Tibial nerve (tissue), 4 donors: ENCODE measurements around the gene OR12D3. TPM values are rescaled to one million over a fixed set of nuclear protein-coding genes. Genes with fewer than 3 reads are reported as not detected.

Source experiments
- DNase-seq, 2 donors: peaks; one replicate each; pipeline ENCODE4 v3.0.0-alpha.2; 2019; ENCODE audit warnings: low spot score in 2 of 2
- H3K27ac ChIP-seq, 4 donors: fragments of 200-600 bp; sonication (generic) in 3 of 4; one replicate each; pipeline ENCODE4 v1.5.1; 2017 to 2019; ENCODE audit warnings: mild to moderate bottlenecking in 1 of 4
- H3K27me3 ChIP-seq, 2 donors: fragments of 200-600 bp; sonication (generic) in 1 of 2; one replicate each; pipeline versions ENCODE4 v1.5.1 to v1.6.0; 2017 to 2019
- H3K36me3 ChIP-seq, 3 donors: fragments of 200-600 bp; sonication (generic); one replicate each; pipeline ENCODE4 v1.5.1; 2018 to 2019
- H3K4me1 ChIP-seq, 4 donors: fragments of 200-600 bp; sonication (generic) in 3 of 4; one replicate each; pipeline ENCODE4 v1.5.1; 2017 to 2019
- H3K4me3 ChIP-seq, 4 donors: fragments of 200-600 bp; sonication (generic) in 3 of 4; one replicate each; pipeline ENCODE4 v1.5.1; 2017 to 2019; ENCODE audit warnings: mild to moderate bottlenecking in 1 of 4, moderate library complexity in 1 of 4
- H3K9me3 ChIP-seq, 4 donors: fragments of 200-600 bp; sonication (generic) in 3 of 4; one replicate each; pipeline ENCODE4 v1.5.1; 2017 to 2019
- CTCF ChIP-seq, 5 experiments: fragments of 200-600 bp in 3 of 5; fragments of 450-650 bp in 2 of 5; sonication (generic) in 3 of 5; IDR thresholded peaks; one replicate each; pipeline ENCODE4 v1.5.1; 2016 to 2019; ENCODE audit warnings: antibody characterized with exemption in 5 of 5, mild to moderate bottlenecking in 3 of 5, moderate library complexity in 2 of 5
- EP300 ChIP-seq, 2 donors: sonication (generic); formaldehyde crosslinking; IDR thresholded peaks; one replicate each; pipeline ENCODE4 v1.6.1; 2017; ENCODE audit warnings: antibody characterized with exemption in 2 of 2, mild to moderate bottlenecking in 1 of 2
- POLR2A ChIP-seq, 2 donors: fragments of 450-650 bp; IDR thresholded peaks; one replicate each; pipeline ENCODE4 v1.6.1; 2017; ENCODE audit warnings: antibody characterized with exemption in 2 of 2, mild to moderate bottlenecking in 2 of 2, moderate library complexity in 2 of 2
- WGBS, 2 donors: methylation state at CpG; one replicate each; pipeline ENCODE4 v1.1.5; 2018; 5-methylcytosine and 5-hydroxymethylcytosine counted together
- total RNA-seq, 4 donors: library from RNA; depleted of rRNA; stranded (reverse); fragments of >200 nt; gene quantifications; one replicate each; pipeline ENCODE4 v1.1.0, GENCODE V29; 2016

Gene OR12D3
- total RNA-seq, 4 donors from 2014 or later: not detected

- H3K4me1 ChIP-seq: no peaks in the 10 kb centered on the region
- H3K4me3 ChIP-seq: no peak overlapping the region
- no peak for DNase-seq
- no peaks in the 10 kb centered on the region for H3K36me3 ChIP-seq
- H3K27ac ChIP-seq: no peak overlapping the region
- 48 to 88% methylated on average over 1 of the region's 1 CpG for WGBS, 2 donors
- peaks cover 0 to 18% (median 0%) of the 10 kb centered on the region in 4 donors for H3K9me3 ChIP-seq
- H3K27me3 ChIP-seq: no peaks in the 10 kb centered on the region
- TF ChIP-seq POLR2A (IDR thresholded peaks at IDR 0.05): no peak
- no peak for TF ChIP-seq CTCF (IDR thresholded peaks at IDR 0.05)
- TF ChIP-seq EP300 (IDR thresholded peaks at IDR 0.05): no peak
Observed at GRCh38 chr6:29403801-29404200, 28.7 kb upstream of the OR12D3 start.

GRCh38 chr6:29399525-29399924 lies 24.4 kb upstream of the OR12D3 start:
- WGBS, 2 donors: 82 to 87% methylated on average over 2 of the region's 2 CpGs
- DNase-seq: no peak
- no peaks in the 10 kb centered on the region for H3K4me1 ChIP-seq
- no peaks in the 10 kb centered on the region for H3K36me3 ChIP-seq
- TF ChIP-seq CTCF (IDR thresholded peaks at IDR 0.05) (no peak), EP300 (IDR thresholded peaks at IDR 0.05) (no peak), POLR2A (IDR thresholded peaks at IDR 0.05) (no peak)
- no peaks in the 10 kb centered on the region for H3K9me3 ChIP-seq
- no peaks in the 10 kb centered on the region for H3K27me3 ChIP-seq
- H3K27ac ChIP-seq: no peak overlapping the region
- H3K4me3 ChIP-seq: no peak overlapping the region

GRCh38 chr6:29395331-29395730 lies 20.2 kb upstream of the OR12D3 start, which contains the start of gene OR12D2:
Gene OR12D2 (plus strand): TSS chr6:29395631. CDS start chr6:29396700, 1,069 bp downstream.
- DNase-seq: no peak
- no peak within 1 kb of the TSS for H3K27ac ChIP-seq
- no peaks in the 10 kb centered on the region for H3K36me3 ChIP-seq
- no peaks in the 10 kb centered on the region for H3K27me3 ChIP-seq
- no peaks in the 10 kb centered on the region for H3K4me1 ChIP-seq
- H3K4me3 ChIP-seq: no peak within 1 kb of the TSS
- no peaks in the 10 kb centered on the region for H3K9me3 ChIP-seq
- TF ChIP-seq EP300 (IDR thresholded peaks at IDR 0.05): no peak
- TF ChIP-seq POLR2A (IDR thresholded peaks at IDR 0.05): no peak
- no peak for TF ChIP-seq CTCF (IDR thresholded peaks at IDR 0.05)

GRCh38 chr6:29388533-29388932 lies 13.4 kb upstream of the OR12D3 start:
- no peak overlapping the region for H3K27ac ChIP-seq
- 68 to 69% methylated on average over 4 of the region's 4 CpGs for WGBS, 2 donors

GRCh38 chr6:29376003-29376402 lies 912 bp upstream of the OR12D3 start:
- TF ChIP-seq CTCF (IDR thresholded peaks at IDR 0.05) (no peak), POLR2A (IDR thresholded peaks at IDR 0.05) (no peak), EP300 (IDR thresholded peaks at IDR 0.05) (no peak)
- Histone ChIP-seq H3K9me3 (peaks cover 0 to 4% (median 0%) of the 10 kb centered on the region in 4 donors), H3K27ac (no peak overlapping the region), H3K27me3 (no peaks in the 10 kb centered on the region), H3K4me1 (no peaks in the 10 kb centered on the region), H3K36me3 (no peaks in the 10 kb centered on the region), H3K4me3 (no peak overlapping the region)
- DNase-seq: no peak

More at GRCh38 chr6:29388533-29388932, 13.4 kb upstream of the OR12D3 start:
- no peak for TF ChIP-seq CTCF (IDR thresholded peaks at IDR 0.05)
- no peaks in the 10 kb centered on the region for H3K9me3 ChIP-seq
- DNase-seq: no peak
- H3K4me3 ChIP-seq: no peak overlapping the region
- no peaks in the 10 kb centered on the region for H3K4me1 ChIP-seq
- H3K27me3 ChIP-seq: no peaks in the 10 kb centered on the region
- no peaks in the 10 kb centered on the region for H3K36me3 ChIP-seq
